ACHN (cell line): ENCODE measurements around the gene ACADS.

Experiments used
- DNase-seq: peaks from one replicate; pipeline ENCODE4 v3.0.0-alpha.2; 2015
- in situ Hi-C: cut with HindIII; loops from 2 replicates; pipeline ENCODE4 v1.10.0; 2017; ENCODE audit warnings: low sequenced_read_pairs, low pct_ligation_motif_present, low pct_unique_long_range_greater_than_20kb

The ACADS gene, protein sequence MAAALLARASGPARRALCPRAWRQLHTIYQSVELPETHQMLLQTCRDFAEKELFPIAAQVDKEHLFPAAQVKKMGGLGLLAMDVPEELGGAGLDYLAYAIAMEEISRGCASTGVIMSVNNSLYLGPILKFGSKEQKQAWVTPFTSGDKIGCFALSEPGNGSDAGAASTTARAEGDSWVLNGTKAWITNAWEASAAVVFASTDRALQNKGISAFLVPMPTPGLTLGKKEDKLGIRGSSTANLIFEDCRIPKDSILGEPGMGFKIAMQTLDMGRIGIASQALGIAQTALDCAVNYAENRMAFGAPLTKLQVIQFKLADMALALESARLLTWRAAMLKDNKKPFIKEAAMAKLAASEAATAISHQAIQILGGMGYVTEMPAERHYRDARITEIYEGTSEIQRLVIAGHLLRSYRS

DNA sequence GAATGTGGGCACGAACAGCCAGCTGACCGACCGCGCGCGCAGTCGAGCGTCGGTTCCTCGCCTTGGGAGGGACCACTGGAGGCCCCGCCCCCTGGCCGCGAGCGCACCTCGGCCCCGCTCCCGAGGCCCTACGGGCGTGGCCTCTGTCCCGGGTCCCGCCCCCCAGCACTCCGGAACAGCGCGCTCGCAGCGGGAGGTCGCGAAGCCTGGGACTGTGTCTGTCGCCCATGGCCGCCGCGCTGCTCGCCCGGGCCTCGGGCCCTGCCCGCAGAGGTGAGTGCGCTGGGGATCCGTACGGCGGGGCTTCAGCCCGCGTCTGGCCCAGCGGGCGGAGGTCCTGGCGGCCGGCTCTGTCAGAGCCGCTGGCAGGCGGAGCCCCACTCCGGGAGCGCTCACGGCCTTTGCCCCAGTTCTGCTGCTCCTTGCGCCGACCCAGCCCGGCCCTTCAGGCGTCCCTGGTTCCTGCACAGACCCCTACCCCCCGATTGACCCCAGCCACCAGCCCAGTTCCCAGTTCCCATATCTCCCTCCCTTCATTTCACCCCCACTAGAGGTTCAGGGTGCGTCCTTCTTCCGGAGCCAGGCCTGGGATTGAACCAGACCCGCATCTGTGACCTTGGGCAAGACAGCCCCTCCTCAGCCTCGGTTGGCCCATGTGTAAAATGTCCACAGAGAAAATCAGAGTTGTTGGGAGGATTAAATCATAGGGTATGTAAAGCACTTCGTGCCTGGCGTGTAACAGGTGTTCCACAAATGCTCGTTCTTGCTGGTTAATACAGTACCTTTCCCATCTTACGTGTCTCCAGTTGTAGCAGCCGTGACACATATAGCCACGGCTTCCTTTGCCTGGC lies at the start of gene ACADS:
TSS of gene ACADS (plus strand) at position 168 of the 851 bp plus-strand sequence. CDS start at position 228, 60 bp downstream.
- in situ Hi-C loops: no loop called here
- peak; percentile 92 for DNase-seq

DNA sequence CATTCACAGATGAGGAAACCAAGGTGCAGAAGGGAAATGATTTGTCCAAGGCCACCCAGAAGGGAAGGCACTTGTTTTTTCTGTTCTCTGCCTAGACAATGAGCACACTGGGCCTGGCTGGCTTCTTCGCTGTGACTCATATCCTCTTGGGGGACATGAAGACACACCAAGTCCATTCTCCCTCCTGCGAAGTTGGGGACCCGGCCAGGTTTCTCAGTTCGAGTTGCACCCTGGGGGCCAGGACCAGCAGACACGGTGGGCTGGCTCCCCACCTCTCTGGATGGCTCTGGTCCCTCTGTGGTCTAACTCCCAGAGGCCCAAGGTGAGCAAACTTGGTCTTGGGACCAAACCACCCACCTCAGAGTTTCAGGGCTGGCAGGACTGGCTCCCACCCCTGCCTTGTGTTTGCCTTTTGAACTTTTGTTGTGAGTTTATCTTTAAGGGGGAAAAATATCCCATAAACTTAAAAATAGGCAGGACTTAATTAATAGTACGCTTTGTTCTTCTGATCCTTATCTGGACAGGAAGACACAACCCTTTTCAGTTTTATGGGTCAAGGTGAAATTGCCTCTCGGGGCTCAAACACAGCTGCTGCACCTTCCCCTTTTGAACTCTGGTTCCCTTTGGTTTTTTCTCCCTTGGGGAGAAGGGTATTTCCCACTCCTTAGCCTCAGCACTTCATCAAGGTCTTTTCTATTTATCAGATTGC lies 47.7 kb upstream of the ACADS start:
- in situ Hi-C loops: no loop called here

DNA sequence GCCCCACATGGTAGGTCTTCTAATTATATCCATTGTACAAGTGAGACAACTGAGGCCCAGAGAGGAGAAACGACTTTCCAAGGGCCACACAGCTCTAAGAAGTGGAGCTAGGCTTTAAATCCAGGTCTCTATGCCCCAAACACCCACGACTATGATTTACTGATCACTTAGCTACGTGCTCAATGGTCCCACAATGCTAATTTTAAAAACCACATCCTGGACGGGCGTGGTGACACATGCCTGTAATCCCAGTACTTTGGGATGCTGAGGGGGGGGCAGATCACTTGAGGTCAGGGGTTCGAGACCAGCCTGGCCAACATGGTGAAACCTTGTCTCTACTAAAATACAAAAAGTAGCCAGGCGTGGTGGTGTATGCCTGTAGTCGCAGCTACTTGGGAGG lies 47.1 kb upstream of the ACADS start:
- in situ Hi-C loops: no loop called here
- no peak for DNase-seq

More for the DNA sequence above, 47.7 kb upstream of the ACADS start:
- DNase-seq: peak; percentile 33

DNA sequence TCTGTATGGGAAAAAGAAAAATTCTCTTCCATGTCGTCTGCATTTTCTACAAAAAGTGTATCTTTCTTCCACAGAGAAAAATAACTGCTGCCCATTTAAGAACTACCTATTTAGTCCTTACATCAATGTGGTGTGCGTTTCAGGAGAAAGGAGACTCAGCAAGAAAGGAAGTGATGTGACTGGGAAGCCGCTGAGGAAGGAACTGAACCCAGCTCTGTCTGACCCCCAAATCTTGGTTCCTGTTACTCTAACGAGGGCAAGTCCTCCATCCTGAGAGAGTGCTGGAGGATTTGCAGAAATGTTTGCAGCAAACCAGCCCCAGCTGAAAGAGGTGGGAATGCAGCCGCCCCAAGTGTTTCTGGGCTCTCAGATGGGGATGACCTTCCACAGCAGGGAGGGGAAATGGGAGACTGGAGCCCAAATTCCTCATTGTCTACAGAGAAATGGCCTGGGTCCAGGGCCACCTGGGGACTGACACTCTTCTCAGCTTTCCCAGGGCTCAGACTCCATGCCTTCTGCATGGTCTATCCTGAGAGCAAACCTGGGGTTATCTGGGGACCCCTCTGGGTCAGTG lies 45.4 kb upstream of the ACADS start:
- DNase-seq: no peak
- in situ Hi-C loops: no loop called here

DNA sequence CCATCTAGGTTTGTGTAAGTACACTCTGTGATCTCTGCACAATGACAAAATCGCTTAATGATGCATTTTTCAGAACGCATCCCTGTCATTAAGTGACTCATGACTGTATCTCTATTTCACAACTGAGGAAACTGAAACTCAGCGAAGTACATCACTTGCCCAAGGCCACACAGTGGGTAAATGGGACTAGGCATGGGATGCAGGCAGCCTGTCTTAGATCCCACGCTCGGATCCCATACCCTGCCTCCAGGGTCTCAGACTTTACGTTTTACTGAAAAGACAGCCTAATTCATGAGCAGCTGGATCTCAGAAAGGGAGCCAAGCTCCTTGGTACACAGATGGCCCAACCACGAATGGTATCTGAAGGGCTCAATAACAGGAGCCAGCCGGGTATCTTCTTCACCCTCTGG lies 41.1 kb upstream of the ACADS start:
- in situ Hi-C loops: no loop called here
- no peak for DNase-seq

DNA sequence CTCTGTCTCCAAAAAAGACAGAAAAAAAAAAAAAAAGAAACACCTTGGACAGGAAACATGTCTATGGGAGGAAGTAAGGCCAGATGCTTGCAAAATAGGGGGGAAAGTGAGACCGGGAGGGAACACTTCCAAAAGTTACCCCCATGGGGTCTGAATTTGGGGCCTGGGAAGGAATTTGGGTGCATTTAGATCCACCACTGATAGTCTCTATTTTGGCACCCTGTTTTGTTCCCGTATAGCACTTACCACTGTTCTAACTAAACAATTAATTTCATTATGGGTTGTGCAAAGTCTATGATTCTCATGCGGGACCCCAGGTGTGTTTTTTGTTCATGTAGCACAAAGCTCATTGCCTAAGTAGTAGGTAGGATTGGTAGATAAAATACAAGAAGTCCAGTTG lies 40.1 kb upstream of the ACADS start:
- no peak for DNase-seq
- in situ Hi-C loops: no loop called here

DNA sequence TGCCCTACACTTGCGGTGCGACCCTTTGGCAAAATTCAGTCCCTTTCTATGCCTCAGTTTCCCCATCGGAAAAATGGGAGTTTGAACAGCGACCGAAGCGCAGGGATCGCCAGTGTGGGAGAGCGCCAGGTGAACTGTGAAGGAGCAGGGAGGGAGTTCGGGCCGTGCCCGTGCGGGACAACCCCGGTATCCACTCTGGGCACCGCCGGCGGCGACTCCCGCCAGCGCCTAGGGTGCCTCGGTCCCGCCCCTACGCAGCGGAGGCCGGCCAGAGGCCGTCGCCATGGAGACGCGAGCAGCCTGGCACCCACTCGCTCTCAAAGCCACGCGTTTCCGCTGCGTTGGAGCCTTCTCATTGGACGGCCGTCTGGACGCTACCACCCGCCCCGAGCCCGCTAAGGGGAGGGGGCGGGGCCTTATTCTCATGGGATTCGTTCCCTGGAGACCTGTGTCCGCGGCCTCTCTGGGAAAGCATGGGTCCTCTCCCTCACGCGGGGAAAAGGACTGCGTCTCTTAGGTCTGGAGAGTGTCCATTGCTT lies 39.4 kb upstream of the ACADS start:
- peak; percentile 100 for DNase-seq
- in situ Hi-C loops: no loop called here

DNA sequence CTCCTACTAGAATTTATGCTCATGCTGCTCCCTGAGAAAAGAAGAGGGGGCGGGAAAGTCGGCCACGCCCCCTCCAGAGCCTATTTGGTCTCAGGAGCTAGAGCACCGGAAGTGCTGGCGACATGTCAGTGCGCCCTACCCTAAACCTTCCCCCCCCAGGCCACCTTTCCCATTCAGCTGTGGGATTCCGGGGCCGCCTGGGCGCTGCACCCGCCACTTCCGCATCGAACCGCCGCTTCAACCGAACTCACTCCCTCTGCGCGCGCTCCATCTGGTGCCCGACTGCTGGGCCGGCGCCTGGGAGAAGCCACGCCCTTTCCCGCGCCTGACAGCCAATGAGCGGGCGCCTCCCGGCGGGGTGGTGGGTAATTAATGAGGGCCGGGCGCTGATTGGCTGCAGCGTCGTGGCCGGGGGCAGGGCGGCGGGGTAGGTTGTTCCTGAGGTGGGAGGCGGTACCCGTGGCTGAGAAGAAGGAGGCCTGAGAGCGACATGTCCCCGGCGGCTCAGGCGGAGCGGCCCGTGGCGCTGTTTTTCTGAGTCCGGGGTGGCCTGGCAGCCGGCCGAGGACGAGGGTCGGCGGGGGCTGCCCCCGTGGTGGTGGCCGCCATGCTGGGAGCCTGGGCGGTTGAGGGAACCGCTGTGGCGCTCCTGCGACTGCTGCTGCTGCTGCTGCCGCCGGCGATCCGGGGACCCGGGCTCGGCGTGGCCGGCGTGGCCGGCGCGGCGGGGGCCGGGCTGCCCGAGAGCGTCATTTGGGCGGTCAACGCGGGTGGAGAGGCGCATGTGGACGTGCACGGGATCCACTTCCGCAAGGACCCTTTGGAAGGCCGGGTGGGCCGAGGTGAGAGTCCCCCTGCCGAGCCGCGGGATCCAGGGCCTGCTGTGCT lies 38.7 kb upstream of the ACADS start, which contains the start of gene MLEC:
TSS of gene MLEC (plus strand) at position 460 of the 888 bp plus-strand sequence. CDS start at position 608, 148 bp downstream.
- DNase-seq: peak; percentile 99
- in situ Hi-C loops: no loop called here

DNA sequence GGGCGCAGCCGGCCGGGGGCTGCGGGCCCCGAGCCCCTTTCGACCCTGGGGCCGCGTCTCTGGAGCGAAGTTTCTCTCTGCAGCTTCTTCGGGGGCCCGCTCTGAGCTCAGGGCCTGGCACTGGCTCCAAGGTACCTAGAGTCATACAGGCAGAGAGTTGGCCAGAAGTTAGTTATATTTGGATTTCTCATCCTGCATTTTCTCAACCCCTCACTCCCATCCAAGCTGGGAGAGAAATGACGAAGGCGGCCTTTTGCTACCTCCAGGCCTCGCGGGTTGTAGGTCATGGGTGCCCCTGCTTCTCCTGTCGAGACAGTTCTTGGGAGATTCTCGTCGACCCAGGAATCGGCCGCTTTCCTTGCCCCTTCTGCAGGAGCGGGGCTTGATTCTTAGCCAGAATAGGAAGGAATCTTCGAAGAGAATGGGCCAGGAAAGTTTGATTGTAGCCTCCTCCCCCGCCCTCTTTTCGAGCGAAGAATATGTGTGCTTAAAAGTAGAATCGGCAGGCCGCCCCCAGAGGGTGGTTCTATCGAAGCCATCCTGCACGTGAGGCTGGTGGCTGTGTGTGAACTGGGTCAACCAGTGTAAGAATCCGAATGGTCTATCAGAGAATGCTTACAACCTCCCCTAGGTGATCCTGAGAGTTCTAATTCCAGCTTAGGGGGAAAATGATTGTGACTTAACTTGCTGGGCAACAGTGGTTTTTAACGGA lies 37.9 kb upstream of the ACADS start:
- in situ Hi-C loops: no loop called here
- peak; percentile 40 for DNase-seq

DNA sequence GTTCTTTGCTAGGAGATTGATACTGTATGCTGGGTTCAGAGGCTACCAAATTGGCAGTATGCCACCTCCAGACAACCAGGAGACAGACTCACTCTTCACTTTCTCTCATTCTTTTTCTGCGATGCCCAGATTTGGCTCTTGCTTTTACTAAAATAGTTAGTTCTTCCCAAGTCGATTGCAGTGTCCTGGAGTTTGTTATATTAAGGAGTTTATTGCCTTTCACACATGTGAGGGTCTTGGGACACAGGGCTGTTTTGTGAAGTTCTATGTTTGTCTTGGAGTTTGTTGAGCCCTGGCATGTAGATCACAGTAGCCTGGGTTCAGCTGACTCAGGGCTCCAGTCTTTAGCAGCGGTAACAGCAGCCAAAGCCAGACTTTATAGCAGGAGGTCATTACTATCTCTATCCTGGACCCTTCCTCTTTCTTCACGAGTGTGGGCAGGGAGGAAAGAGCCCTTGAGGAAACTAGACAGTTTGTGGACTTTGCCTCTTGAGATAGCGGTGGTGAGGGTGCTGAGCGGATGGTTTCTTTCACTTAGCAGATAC lies 37.0 kb upstream of the ACADS start:
- in situ Hi-C loops: no loop called here
- DNase-seq: no peak

DNA sequence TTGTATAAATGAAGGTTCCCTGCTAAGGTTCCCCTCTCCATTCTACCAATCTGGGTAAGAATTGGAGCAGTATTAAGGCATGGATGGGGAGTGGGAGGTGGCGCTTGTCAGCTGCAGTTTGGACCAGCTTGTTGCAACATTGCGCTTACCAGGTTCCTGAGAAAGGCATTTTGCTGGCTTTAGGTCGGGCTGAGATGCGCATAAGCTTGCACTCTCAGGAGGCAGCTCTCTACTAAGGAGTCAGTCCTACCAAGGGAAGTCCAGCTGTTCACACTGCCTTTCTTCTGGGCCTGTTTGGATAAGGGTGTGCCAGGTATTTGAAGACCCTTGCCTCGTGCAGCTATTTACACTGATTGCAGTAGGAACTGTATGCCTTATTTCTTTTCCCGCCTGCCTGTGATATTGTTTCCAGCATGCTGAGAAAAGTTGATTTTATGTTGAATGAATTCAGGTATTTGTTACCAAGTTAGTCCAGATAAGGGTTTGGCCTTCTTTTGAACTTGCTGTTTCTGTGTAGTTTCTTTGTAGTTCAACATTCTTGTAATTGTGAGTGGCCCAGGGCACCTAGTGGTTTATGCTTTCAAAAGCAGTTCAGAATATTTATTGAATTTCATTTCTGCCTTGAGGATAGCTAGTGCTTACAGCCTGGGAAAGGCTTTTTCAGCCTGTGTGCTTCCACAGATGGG lies 36.1 kb upstream of the ACADS start:
- no peak for DNase-seq
- in situ Hi-C loops: no loop called here

DNA sequence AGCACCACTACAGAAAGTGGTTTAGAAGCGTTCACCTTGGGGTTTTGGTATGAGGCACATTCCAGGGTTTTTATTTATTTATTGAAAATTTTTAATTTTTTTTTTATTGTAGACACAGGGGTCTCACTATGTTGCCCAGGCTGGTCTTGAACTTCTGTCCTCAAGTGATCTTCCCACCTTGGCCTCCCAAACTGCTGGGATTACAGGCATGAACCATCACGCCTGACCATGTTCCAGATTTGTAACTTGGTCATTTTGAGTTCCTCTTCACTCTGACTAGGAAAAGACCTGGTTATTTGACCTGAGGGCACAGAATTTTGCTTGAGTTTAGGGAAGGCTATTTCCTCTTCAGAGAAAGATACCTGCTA lies 35.6 kb upstream of the ACADS start:
- no peak for DNase-seq
- in situ Hi-C loops: no loop called here

DNA sequence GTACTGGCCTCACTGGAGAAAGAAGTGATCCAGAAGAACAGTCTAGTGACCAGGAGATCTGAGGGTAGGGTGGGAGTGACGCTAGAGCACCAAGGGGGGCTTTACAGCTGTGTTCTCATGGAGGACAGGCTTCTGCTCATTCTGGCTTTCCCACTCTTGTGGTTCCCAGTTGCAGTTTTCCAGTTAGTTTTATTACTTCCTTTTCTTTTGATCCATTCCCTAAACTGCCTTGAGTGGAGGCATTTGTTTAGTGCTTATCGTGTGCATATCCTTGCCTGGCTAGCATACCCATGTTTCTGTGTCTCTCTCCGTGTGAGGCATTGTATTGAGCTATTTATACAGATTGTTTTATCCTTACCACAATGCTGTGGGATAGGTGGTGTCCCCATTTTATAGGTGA lies 34.6 kb upstream of the ACADS start:
- DNase-seq: no peak
- in situ Hi-C loops: no loop called here

DNA sequence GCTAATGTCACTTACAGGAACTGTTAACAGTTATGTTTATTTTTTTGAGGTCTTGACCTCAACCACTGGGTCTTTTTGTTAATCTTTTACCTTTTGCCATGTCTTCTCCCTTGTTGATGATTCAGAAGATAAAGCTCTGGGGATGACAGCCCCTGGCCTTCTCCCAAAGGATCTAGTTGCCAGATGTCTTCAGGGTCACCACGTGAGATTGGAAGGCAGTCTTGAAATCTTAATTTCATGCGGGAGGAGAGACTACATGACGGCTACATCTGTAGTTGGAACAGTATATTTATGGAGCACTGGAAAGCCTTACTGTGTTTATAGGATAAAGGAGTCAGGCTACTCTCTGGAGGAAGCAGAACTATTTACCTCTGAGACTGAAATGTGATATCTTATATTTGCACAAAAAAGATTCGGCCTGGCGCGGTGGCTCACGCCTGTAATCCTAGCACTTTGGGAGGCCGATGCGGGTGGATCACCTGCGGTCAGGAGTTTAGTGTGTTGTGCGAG lies 33.0 kb upstream of the ACADS start:
- in situ Hi-C loops: no loop called here
- peak; percentile 86 for DNase-seq

DNA sequence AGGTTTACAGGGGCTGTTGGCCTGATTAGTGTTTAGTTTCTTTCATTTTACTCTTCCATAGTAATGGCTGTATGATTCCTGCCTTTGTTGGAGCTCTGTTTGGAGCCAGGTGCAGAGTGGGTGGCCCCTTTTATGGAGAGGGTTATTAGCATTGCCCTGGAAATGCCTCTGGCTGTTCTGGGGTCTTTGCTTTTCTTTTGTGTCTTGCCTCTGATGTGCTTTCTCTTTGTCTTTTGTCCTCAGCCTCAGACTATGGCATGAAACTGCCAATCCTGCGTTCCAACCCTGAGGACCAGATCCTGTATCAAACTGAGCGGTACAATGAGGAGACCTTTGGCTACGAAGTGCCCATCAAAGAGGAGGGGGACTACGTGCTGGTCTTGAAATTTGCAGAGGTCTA lies 31.8 kb upstream of the ACADS start:
- DNase-seq: no peak
- in situ Hi-C loops: no loop called here

DNA sequence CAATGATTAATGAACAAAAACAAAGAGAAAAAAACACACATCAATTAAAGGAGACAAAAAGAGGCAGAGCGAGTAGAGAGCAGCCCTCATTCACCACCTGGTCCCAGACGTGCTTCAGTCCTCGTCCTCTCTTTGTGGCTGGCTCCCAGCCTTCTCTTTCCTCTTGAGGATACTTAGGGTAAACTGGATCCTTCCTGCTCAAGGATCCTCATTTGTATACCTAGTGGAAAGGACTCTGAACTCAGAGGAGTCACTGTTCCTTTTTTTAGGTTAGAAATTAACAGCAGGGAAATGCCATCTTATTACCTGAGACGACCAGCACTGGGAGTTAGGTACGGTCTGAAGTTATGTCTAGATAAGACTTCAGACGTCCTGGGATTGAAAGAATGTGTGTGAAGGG lies 29.0 kb upstream of the ACADS start:
- in situ Hi-C loops: no loop called here
- DNase-seq: no peak
